T47D (cell line): ENCODE measurements around the gene HSFX4.

Experiments used
- DNase-seq, 2 experiments: peaks; one replicate each; pipeline versions ENCODE4 v3.0.0 to v3.0.0-alpha.2; 2011 to 2012; ENCODE audit warnings: low read depth in 1 of 2, low spot score in 1 of 2
- JUND ChIP-seq: IDR thresholded peaks from 2 replicates; pipeline ENCODE4 v1.6.1; 2012; ENCODE audit warnings: low read depth
- in situ Hi-C: cut with HindIII; loops from 2 replicates; pipeline ENCODE4 v1.10.0; 2016; ENCODE audit warnings: low sequenced_read_pairs, low pct_unique_long_range_greater_than_20kb

Gene HSFX4

DNA sequence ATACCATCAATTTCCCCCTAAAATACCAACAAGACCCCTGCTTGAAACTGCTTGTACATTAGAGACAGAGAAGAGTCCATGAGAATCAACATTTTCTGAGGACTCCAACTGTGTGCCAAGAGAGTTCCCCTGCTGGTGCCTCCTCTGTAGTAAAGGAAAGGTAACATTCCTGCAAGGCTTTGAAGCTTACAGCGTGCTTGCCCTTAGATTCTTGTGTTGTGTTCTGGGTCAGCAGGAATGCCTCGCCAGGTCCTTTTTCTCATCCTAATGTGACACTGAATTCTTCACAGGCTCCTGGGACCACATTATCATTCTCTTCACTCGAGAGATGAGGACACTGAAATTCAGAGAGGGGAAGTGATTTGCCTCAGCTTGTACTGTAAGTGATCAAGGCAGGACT, 18.6 kb downstream of the HSFX4 start:
- TF ChIP-seq JUND: no peak
- in situ Hi-C loops: no loop called here
- DNase-seq: no peak

DNA sequence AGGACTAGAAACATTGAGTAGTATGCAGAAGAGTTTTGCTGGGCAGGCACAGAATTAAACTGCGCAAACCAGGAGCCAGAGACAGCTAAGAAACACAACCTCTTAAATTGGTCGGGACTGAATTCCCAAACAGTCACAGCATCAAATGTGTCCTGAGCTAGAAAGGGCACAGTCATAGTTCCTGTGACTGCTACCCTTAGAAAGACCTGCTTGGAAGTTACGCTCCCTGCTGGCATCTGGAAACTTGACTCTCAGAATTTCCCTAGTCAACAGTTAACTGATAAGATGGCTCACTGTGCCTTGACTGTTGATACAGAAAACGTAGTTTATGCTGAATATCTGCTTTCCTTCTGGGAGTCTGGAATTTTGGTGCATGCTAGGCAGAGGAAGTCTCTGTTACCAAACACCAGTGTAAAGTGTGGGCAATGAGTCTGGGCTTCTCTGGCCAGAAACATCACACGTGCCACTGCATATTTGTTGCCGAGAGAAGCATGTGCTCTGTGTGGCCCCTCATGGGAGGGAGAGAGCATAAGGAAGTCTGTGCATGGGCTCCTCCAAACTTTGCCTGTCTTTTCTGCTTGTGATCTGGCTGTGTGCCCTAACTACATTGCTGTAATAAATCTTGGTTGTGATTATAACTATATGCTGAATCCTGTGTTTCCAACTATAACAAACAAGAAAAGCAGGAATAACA, 20.5 kb downstream of the HSFX4 start:
- in situ Hi-C loops: no loop called here

DNA sequence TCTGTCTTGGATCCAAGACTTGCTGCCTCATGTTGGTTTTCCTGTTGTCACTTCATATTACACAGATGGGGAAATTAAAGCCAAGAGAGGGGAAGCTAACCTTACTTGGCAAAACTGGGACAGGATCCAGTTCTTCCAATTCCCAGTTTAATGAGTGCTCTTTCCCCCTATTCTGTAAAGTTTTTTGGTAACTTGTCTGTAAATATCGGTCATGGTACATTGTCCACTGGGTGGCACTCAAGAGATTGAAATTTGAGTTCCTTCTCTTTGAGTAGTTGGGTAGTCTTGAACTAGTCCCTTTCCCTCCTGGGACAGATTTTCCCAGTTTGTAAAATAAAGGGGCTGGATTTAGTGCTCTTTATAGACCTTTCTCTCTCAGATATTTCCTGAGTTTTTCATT, 21.3 kb downstream of the HSFX4 start:
- peak; percentile 0 to 46 for DNase-seq
- in situ Hi-C loops: no loop called here
- no peak for TF ChIP-seq JUND

More for the DNA sequence above, 20.5 kb downstream of the HSFX4 start:
- DNase-seq: no peak
- TF ChIP-seq JUND: no peak

DNA sequence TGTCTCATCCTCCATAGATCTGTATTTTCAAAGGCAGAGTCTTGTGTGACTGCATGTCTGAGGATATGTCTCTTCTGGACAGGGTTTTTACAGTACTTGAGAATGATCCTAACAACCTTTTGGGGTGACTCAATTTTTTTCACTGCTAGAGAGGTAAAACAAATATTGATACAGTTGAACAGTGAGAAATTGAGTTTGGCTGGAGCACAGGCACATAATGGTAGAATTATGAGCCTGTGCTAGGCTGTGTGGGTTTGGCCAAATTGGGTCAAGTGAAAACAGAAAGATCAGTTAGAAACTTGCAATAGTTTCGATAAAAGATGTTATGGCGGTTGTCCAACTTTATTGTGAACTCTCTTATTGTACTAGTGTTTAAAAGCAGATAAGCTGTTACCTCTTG, 32.2 kb downstream of the HSFX4 start:
- no peak for DNase-seq
- no peak for TF ChIP-seq JUND
- in situ Hi-C loops: no loop called here

DNA sequence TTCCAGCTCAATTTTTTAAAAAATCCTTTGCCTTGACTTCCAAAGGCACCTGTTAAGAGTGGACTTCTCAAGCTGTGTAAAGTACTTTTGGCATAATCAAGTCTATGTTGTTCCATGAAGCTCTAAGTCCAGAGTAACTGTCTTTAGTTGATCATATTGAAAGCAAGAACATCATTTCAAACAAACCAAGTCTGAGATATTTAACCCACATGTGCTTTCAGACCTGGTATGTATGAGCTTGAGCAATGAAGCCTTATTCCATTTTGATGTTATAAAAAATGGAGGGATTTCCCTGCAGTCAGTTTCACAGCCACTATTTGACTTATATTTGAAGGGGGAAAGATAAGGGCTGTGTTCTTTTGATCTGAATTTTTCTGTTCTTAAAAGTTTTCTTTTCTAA, 32.6 kb downstream of the HSFX4 start:
- no peak for TF ChIP-seq JUND
- in situ Hi-C loops: no loop called here

DNA sequence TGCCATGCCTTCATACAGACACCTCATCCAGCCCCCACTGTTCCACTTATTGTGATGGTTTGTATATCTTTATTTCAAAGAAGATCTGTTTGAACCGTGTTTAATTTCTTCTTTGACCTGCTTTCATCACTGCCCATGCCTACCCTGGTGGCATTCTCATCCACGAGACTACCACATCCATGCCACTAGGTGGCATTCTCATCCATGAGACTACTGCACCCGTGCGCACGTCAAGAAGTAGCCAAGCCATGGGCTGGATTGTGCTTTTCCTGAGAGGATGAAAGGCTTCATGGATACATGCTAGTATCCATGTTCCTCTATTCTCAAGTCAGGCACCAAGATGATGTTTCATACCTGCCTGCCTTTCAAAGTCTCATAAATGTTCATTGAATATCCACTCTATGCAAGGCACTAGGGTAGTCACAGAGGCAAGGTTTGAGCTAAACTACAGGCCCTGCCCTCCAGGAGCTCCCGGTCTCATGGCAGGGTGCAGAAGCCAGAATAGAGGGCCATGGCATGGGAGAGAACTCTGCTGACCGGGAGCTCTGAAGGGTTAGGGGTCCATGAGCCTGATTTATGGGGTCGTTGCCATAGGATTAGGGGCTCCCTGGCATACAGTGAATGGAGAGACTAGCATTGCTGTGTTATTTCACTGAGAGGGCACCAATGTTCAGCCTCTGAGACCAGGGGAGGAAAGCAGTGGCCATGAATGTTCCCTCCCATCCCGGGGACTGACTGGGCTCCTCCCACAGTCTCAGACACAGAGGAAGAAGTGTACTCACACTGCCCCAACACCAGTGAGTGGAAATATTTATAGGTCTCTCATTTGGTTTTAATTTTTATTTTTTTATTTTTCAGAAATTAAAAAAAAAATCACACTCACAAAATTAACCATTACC, 33.7 kb downstream of the HSFX4 start:
- peak; percentile 13 to 59 for DNase-seq
- in situ Hi-C loops: no loop called here
- TF ChIP-seq JUND: no peak

More for the DNA sequence above, 32.6 kb downstream of the HSFX4 start:
- DNase-seq: no peak

DNA sequence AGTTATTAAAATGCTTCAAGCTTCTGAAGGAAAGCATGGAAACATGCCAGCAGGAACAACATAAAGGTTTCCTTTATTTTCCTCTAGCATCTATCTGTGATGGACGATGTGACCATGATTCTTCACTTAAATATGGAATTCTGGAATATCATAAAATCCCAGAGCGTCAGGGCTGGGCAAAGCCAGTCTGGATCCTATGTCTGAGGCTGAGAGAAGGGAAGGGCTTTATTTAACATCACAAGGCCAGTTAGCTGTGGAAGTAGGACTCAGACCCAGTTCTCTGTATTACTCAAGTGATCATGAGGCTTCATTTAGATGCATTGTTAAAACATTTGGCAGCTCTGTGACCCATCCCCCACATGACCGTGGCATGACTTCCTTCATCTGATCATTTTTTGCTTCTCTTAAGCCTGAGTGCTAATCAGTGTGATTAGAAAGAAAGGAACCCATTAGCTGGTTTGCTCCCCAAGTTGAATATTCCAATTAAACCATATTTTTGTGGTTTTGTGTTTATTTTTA, 49.8 kb downstream of the HSFX4 start:
- in situ Hi-C loops: no loop called here
- TF ChIP-seq JUND: no peak
- no peak for DNase-seq
